GM12873 (cell line): ENCODE measurements around the gene NKTR.

Experiments used
- TF ChIP-seq, protein P1 (sequence below): IDR thresholded peaks from 2 replicates; pipeline ENCODE4 v1.5.1; 2012; ENCODE audit warnings: low read depth, mild to moderate bottlenecking, moderate library complexity, low read length, control low read depth; ENCODE audit not compliant: insufficient read depth; ENCODE audit errors: missing control alignments

The NKTR gene

DNA sequence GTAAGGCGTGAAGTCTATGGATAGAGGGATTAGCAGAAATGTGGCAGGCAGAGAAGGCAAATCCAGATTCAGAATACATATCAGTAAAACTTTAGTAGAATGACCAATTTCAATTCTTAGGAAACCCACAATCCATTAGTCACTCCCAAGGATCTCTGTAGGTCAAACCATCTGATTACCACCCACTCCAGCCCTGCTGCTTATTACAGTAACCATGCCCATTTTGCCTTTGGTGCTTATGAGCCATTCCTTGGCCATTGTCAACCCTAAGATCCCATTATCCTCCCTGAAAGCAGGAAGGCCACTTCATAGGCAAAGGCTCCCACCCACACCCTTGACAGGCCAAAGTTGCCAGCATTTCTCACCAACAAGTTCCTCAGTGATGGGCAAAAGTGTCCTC, 79.8 kb downstream of the NKTR start:
- TF ChIP-seq, protein P1, sequence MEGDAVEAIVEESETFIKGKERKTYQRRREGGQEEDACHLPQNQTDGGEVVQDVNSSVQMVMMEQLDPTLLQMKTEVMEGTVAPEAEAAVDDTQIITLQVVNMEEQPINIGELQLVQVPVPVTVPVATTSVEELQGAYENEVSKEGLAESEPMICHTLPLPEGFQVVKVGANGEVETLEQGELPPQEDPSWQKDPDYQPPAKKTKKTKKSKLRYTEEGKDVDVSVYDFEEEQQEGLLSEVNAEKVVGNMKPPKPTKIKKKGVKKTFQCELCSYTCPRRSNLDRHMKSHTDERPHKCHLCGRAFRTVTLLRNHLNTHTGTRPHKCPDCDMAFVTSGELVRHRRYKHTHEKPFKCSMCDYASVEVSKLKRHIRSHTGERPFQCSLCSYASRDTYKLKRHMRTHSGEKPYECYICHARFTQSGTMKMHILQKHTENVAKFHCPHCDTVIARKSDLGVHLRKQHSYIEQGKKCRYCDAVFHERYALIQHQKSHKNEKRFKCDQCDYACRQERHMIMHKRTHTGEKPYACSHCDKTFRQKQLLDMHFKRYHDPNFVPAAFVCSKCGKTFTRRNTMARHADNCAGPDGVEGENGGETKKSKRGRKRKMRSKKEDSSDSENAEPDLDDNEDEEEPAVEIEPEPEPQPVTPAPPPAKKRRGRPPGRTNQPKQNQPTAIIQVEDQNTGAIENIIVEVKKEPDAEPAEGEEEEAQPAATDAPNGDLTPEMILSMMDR: no peak

DNA sequence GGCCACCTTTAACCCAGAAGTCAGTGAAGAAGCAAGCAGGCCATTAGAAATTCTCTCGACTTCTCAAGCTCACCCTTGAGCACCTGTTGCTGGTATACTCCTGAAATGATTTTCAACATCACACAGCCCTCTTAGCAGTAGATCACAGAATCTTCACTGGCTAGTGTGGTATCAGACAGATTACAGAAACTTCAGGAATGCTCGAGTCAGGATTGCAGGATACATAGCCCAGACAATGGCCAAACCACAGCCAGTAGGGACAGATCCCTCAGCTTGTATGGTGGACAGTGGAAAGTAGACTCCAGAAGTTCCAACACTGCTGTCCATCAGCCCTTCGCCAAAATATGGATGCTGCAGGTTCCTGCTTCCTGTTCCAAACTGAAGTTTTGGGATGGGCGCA, 80.3 kb downstream of the NKTR start:
- TF ChIP-seq, protein P1: no peak

- TF ChIP-seq, protein P1: no peak
Measured at GRCh38 chr3:42681361-42682038, 81.0 kb downstream of the NKTR start.

DNA sequence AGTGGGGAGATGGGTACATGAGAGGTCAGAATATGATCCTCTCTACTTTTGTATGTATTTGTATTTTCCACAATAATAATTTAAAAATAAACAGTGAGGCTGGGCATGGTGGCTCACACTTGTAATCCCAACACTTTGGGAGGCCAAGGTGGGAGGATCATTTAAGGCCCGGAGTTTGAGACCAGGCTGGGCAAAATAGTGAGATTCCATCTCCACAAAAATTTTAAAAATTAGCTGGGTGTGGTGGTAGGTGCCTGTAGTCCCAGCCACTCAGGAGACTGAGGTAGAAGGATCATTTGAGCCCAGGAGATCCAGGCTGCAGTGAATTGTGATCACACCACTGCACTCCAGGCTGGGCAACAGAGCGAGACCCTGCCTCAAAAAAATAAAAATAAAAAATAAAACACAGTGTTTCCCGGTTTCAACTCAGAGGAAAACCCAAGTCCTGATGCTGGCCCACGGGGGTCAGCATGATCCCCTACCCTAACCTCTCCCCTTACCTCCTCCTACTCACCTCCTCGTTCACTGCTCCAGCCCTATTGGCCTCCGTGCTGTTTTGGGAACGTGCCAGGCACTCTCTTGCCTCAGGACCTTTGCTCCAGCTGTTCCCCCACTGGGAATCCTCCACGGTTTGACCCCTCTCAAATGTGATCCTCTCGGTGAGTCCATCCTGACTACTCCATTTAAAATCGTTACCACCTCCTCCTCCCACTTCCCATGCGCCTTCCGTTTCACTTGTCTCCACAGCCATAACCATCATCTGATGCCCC, 82.0 kb downstream of the NKTR start:
- TF ChIP-seq, protein P1: no peak

DNA sequence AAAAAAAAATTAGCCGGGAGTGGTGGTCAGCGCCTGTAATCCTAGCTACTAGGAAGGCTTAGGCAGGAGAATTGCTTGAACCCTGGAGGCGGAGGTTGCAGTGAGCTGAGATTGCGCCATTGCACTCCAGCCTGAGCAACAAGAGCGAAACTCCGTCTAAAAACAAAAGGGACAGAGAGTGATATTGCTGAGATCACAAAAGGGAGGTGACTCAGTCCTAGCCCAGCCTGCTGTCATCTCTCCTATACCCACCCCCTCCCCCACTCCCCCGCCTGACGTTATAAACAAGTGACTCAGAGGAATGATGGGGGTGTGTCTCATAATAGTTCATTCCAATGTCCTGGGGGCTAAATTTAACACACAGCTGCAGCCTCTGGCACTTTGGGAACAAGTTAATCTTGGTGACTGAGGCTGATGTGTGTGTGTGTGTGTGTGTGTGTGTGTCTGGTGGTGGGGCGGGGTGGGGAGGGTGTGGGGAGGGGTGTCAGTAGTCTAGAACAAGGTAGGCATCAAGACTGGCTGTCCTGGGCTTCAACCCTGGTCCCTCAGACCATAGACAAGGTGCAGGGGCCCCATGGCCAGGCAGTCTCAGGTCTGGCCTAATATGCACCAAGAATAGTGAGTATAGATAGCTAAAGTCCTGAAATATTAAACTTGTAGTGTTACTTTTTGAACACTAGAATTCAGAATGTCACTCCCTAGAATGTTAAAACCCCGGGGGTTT, 83.6 kb downstream of the NKTR start:
- TF ChIP-seq, protein P1: no peak

GRCh38 chr3:42684632-42685362, 84.3 kb downstream of the NKTR start:
- TF ChIP-seq, protein P1: no peak
